ENCODE measurements around the gene LRPPRC.

DNA sequence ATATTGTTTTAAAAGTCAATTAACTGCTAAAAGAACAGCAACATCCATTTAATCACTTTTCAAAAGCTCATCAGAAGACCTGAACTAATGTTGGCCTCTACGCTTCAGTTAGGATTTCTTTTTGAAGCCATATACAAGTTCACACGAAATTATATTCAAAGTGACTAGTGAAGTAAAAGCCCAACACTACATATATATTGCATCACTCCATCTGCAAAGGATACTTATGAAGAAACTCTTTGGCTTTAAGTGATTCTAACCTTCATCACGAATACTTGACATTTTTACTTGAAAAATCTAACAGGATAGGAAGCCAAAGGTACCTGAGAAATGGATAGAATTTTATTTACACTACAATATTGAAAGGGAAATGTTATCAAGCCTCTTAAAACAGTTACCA, 50.4 kb downstream of the LRPPRC start:
- no peak for TF ChIP-seq EZH2 (IDR thresholded peaks at IDR 0.05; ENCODE audit: insufficient read depth, poor library complexity, severe bottlenecking)
- no peak for TF ChIP-seq EZH2phosphoT487 (IDR thresholded peaks at IDR 0.05; ENCODE audit: insufficient read depth, low read depth)
